Neural progenitor cell (in vitro differentiated cells): ENCODE results near the gene THAP4.

Source experiments
- EZH2 ChIP-seq: fragments of 200-600 bp; sonication (generic); IDR thresholded peaks from 2 replicates; pipeline ENCODE4 v1.6.1; 2017; ENCODE audit warnings: antibody characterized with exemption, mild to moderate bottlenecking, moderate library complexity
- TF ChIP-seq, protein P1 (sequence below): fragments of 200-600 bp; sonication (generic); IDR thresholded peaks from 2 replicates; pipeline ENCODE4 v1.5.1; 2017; ENCODE audit warnings: antibody characterized with exemption, mild to moderate bottlenecking

DNA sequence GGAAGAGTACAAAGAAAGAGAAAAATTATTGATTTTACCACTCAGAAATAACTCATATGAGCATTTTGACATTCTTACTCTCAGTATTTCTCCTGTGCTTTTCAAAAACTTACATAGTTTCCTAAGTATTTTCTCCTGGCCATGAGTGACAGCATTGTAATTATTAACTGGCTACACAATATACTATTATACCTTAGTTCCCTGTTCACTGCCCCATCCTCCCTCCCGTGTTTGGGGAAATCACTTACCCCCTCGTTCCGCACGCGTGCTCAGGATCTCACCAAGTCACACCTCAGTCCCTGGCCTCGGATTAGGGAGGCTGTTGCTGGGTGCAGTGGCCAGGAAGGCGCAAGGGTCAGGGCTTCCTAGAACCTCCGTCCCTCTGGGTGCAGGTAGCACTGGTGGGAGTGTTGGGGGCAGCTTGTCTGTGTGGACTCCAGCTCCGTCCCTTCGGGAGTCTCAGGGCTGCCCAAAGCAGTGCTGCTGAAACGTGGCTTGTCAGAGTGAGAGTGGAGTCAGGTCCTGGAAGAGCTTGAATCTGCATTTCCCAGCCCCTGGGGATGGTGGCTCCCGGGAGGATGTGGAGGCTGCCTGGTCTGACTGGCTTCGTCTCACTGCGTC, 23.7 kb upstream of the THAP4 start:
- TF ChIP-seq, protein P1, sequence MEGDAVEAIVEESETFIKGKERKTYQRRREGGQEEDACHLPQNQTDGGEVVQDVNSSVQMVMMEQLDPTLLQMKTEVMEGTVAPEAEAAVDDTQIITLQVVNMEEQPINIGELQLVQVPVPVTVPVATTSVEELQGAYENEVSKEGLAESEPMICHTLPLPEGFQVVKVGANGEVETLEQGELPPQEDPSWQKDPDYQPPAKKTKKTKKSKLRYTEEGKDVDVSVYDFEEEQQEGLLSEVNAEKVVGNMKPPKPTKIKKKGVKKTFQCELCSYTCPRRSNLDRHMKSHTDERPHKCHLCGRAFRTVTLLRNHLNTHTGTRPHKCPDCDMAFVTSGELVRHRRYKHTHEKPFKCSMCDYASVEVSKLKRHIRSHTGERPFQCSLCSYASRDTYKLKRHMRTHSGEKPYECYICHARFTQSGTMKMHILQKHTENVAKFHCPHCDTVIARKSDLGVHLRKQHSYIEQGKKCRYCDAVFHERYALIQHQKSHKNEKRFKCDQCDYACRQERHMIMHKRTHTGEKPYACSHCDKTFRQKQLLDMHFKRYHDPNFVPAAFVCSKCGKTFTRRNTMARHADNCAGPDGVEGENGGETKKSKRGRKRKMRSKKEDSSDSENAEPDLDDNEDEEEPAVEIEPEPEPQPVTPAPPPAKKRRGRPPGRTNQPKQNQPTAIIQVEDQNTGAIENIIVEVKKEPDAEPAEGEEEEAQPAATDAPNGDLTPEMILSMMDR: no peak
- TF ChIP-seq EZH2: no peak
